ENCODE results near the gene PKN1.

The PKN1 gene

DNA sequence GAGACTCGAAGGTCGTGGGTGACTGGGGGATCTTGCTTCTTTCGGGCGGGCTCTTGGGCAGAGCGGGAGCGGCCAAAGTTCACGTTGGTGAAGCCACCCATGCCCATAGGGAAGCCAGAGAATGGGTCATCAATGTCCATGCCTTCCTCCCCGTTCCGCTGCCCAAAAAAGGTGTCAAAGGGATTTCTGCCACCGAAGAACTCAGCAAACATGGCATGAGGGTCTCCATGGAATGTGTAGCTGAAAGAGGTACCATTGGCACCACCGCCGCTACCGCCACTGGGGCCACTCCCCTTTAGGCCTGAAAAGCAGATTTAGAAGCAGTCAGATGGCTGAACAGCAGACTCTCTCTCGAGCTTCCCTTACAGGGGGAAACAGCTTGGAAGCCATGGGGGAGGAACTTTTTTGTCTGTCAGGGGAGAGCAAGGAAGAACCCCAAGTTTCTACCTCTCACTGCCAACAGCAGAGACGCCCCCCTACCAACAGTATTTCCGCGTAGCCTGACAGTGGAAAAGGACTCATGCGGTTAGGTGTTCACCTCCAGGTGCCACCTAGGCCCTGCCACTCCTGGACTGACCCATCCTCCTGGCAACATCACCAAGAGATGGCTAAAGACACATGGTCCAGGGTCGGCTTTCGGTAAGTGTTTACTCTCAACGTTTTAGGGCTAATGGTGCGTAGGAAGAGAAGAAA is 83.8 kb downstream of the PKN1 start:
- DNase-seq, result peak; percentile 35

DNA sequence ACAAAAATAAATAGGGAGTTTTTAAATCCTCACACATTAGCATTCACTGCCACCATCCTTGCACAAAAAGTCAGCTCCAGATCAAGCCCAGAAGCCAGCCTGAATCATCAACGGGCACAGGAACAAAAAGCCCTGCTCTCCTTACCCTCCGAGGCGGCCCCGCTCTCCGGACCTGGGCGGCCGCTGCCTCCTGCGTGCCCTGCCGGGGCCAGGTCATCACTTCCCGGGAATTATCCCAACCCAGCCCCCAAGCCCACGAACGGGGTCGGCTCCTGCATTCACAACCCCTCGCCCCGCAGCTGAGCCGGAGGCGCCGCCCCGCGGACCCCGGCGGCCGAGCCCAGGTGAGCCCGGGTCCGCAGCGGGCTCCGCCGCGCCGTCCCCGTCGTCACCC is 84.3 kb downstream of the PKN1 start:
- peak; percentile 51 for DNase-seq

DNA sequence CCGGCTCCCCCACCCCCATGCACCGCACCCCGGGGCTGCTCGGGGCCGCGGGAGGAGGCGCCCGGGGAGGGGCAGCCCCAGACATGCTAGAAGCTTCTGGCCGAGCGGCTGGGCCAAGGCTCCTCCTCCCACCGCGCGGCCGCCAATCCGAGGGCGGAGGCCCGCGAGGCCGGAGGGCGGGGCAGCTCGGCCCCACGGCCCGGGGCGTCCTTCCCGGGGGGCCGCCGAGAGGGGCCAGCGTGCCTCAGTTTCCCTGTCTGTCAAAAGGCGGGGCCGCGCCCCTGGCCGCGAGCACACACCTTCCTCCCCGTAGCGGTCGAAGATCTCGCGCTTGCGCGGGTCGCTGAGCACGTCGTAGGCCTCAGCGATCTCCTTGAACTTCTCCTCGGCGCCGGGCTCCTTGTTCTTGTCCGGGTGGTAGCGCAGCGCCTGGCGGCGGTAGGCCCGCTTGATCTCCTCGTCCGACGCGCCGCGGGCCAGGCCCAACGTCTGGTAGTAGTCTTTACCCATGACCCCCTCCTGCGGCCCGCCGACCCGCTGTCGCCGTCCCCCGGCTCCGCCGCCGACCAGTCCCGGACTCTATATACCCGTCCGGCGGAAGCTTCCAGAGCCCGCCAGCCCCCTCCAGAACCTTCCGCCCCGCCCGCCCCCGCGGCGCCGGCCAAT is 84.9 kb downstream of the PKN1 start, which contains the start of gene DNAJB1:
DNAJB1 (minus strand) TSS at position 558 of the 666 bp plus-strand sequence; CDS start at position 510, 48 bp downstream.
- peak; percentile 75 for DNase-seq

DNA sequence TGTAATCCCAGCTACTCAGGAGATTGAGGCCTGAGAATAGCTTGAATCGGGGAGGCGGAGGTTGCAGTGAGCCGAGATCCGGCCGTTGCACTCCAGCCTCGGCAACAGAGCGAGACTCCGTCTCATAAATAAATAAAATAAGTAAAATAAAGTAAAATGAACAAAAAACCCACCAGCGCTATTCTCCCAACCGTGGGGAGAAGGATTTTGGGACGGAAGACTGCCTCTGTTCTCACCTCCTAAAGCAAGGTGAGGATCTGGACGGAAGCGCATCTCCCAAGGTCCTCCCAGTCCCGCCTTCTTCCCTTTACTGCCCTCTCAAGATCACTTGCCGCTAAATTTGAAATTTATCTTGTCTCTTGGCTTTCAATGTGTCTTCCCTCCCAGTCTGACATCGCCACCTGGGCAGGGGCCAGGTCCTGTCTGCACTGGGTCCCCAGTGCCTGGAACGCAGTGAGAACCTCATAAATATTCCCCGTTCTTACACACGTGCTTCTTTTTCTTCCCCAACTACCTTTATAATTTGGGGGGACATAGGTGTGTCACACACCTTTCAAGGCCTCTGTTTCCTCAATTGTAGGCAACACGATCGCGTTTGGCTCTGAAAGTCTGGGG is 86.2 kb downstream of the PKN1 start:
- DNase-seq, result no peak

DNA sequence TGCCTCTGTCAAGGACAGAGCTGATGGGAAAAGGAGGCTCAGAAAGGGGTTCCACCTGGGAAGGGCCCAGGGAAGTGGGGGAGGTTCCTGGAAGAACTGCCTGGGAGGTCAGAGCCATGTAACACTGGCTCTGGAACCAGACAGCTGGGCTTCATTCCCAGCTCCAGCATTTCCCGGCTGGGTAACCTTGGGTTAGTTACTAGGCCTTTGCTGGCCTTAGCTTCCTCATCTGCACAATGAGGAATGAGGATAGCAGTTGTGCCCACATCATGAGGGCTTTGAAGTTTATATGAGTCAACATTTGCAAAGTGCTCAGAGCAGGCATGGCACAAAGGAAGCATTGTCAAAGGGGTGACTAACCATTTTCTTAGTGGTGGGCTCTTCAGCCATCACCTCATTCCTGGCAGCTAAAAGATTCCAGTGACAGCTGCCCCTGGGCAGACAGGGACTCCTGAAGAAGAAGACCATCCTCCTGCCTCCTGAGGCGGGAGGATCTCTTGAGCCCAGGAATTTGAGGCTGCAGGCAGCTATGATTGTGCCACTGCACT is 86.8 kb downstream of the PKN1 start:
- peak; percentile 86 for DNase-seq

DNA sequence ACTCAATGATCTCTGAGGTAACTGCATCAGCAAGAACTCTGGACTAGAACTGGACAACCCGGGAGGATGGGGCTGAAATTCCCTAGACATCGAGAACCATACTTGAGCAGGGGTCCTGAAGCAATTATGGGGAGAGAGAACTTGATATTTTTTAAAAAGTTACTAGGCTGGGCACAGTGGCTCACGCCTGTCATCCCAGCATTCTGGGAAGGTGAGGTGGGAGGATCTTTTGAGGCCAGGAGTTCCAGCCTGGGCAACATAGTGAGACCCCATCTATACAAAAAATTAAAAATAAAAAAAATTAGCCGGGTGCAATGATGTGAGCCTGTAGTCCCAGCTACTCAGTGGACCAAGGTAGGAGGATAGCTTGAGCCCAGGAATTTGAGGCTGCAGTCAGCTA is 87.4 kb downstream of the PKN1 start:
- DNase-seq, result no peak
